SK-N-SH (cell line): Measurements from ENCODE around the gene SPRED1. TPM values are rescaled to one million over a fixed set of nuclear protein-coding genes. Genes with fewer than 3 reads are reported as not detected.

Experiments used
- CTCF ChIA-PET: fragments of 300-600, 350-600 bp; formaldehyde crosslinking; extraction: SDS; loops from one replicate; lab custom pipeline; 2021; lab: Yijun Ruan, JAX
- POLR2A ChIA-PET: fragments of 350-600 bp; sonication (Branson Sonifier 250); formaldehyde crosslinking; extraction: SDS; loops from one replicate; lab custom pipeline; 2020; ENCODE audit warnings: antibody characterized with exemption, inconsistent platforms; lab: Yijun Ruan, JAX
- DNase-seq: peaks from one replicate; pipeline ENCODE4 v3.0.0; 2012
- H2AFZ ChIP-seq: fragments of 200-600 bp; sonication (generic); 2 replicates; pipeline ENCODE4 v1.8.1; 2016; ENCODE audit warnings: antibody characterized with exemption, mild to moderate bottlenecking, low read depth
- H3F3A ChIP-seq: fragments of 200-600 bp; sonication (generic); replicated peaks from 2 replicates; pipeline ENCODE3; 2016; ENCODE audit warnings: antibody characterized with exemption, mild to moderate bottlenecking; ENCODE audit not compliant: insufficient read depth
- H3K27ac ChIP-seq, 2 experiments: fragments of 200-500 bp in 1 of 2; fragments of 200-600 bp in 1 of 2; sonication (Bioruptor generic) in 1 of 2; sonication (generic), shearing (Covaris generic) in 1 of 2; 2 replicates each; pipeline versions ENCODE4 v1.5.1 to v1.6.1; 2014 to 2016; ENCODE audit warnings: low read depth in 2 of 2, inconsistent platforms in 1 of 2, low read length in 1 of 2, mild to moderate bottlenecking in 1 of 2, mixed read lengths in 1 of 2
- H3K27me3 ChIP-seq: fragments of 200-600 bp; sonication (generic), shearing (Covaris generic); 2 replicates; pipeline ENCODE4 v1.6.1; 2016; ENCODE audit warnings: mixed run types; ENCODE audit not compliant: insufficient read depth
- H3K36me3 ChIP-seq, 2 experiments: fragments of 200-500 bp in 1 of 2; fragments of 200-600 bp in 1 of 2; sonication (Bioruptor generic) in 1 of 2; sonication (generic) in 1 of 2; replicated peaks in 1 of 2; 2 replicates each; pipeline versions ENCODE3 to v1.5.1; 2014 to 2016; ENCODE audit warnings: low read length in 1 of 2, mild to moderate bottlenecking in 1 of 2; ENCODE audit not compliant: insufficient read depth in 2 of 2, control insufficient read depth in 1 of 2
- H3K4me1 ChIP-seq, 2 experiments: fragments of 200-500 bp in 1 of 2; fragments of 200-600 bp in 1 of 2; sonication (Bioruptor generic) in 1 of 2; sonication (generic), shearing (Covaris generic) in 1 of 2; 2 replicates each; pipeline versions ENCODE4 v1.5.1 to v1.6.1; 2014 to 2016; ENCODE audit warnings: low read depth in 1 of 2, low read length in 1 of 2, mixed run types in 1 of 2; ENCODE audit not compliant: insufficient read depth in 2 of 2, control insufficient read depth in 1 of 2
- H3K4me2 ChIP-seq: fragments of 200-600 bp; sonication (generic), shearing (Covaris generic); 2 replicates; pipeline ENCODE4 v1.6.1; 2017; ENCODE audit warnings: mixed run types
- H3K4me3 ChIP-seq, 2 experiments: fragments of 200-500 bp in 1 of 2; fragments of 200-600 bp in 1 of 2; sonication (Bioruptor generic) in 1 of 2; sonication (generic), shearing (Covaris generic) in 1 of 2; 2 replicates each; pipeline versions ENCODE4 v1.5.1 to v1.8.1; 2014 to 2016; ENCODE audit warnings: low read depth in 2 of 2, inconsistent platforms in 1 of 2, low read length in 1 of 2, mild to moderate bottlenecking in 1 of 2, mixed read lengths in 1 of 2, moderate library complexity in 1 of 2
- H3K79me2 ChIP-seq: fragments of 200-600 bp; sonication (generic); 2 replicates; pipeline ENCODE4 v1.8.1; 2017; ENCODE audit warnings: mild to moderate bottlenecking; ENCODE audit not compliant: insufficient read depth
- H3K9ac ChIP-seq: fragments of 200-600 bp; sonication (generic); 2 replicates; pipeline ENCODE4 v1.6.1; 2017; ENCODE audit warnings: mixed run types
- H3K9me2 ChIP-seq: fragments of 200-600 bp; sonication (generic); 2 replicates; pipeline ENCODE4 v1.6.1; 2017; ENCODE audit warnings: mixed run types
- H3K9me3 ChIP-seq: fragments of 200-600 bp; sonication (generic); 2 replicates; pipeline ENCODE4 v1.6.1; 2017; ENCODE audit warnings: mixed run types, mild to moderate bottlenecking, moderate library complexity
- H4K20me1 ChIP-seq: fragments of 200-600 bp; sonication (generic); 2 replicates; pipeline ENCODE4 v1.6.1; 2017; ENCODE audit warnings: mild to moderate bottlenecking, mixed run types; ENCODE audit not compliant: insufficient read depth
- ELF1 ChIP-seq: IDR thresholded peaks from 2 replicates; pipeline ENCODE4 v1.4.0; 2012
- EZH2phosphoT487 ChIP-seq: fragments of 200-600 bp; sonication (generic); IDR thresholded peaks from 2 replicates; pipeline ENCODE4 v1.6.1; 2017; ENCODE audit warnings: low read depth, mixed run types, mild to moderate bottlenecking, antibody characterized with exemption, moderate library complexity, borderline replicate concordance
- GATA2 ChIP-seq: sonication (generic); formaldehyde crosslinking; IDR thresholded peaks from 2 replicates; pipeline ENCODE4 v1.5.0; 2020; ENCODE audit warnings: mild to moderate bottlenecking, missing genetic modification reagents
- JUND ChIP-seq: IDR thresholded peaks from 2 replicates; pipeline ENCODE4 v1.4.0; 2012
- MXI1 ChIP-seq: IDR thresholded peaks from 2 replicates; pipeline ENCODE4 v1.6.1; 2012; ENCODE audit warnings: mild to moderate bottlenecking, low read depth, low read length, improper control_type of control experiment
- NFIC ChIP-seq: IDR thresholded peaks from 2 replicates; pipeline ENCODE4 v1.4.0; 2012; ENCODE audit warnings: borderline replicate concordance
- NRF1 ChIP-seq: IDR thresholded peaks from 2 replicates; pipeline ENCODE4 v1.6.1; 2012; ENCODE audit warnings: low read depth, mild to moderate bottlenecking, low read length
- POLR2AphosphoS5 ChIP-seq: IDR thresholded peaks from 2 replicates; pipeline ENCODE4 v1.6.1; 2012; ENCODE audit warnings: low read depth, low read length
- RCOR1 ChIP-seq: fragments of 150-350 bp; IDR thresholded peaks from 2 replicates; pipeline ENCODE4 v1.6.1; 2017; ENCODE audit warnings: antibody characterized with exemption, low read length
- REST ChIP-seq: IDR thresholded peaks from 2 replicates; pipeline ENCODE4 v1.6.1; 2012; ENCODE audit warnings: mild to moderate bottlenecking, low read depth, low read length, moderate library complexity
- TAF1 ChIP-seq: IDR thresholded peaks from 2 replicates; pipeline ENCODE4 v1.6.1; 2012; ENCODE audit warnings: low read depth, mild to moderate bottlenecking, low read length, moderate library complexity, borderline replicate concordance
- TCF12 ChIP-seq: IDR thresholded peaks from 2 replicates; pipeline ENCODE4 v1.4.0; 2012
- USF1 ChIP-seq: IDR thresholded peaks from 2 replicates; pipeline ENCODE4 v1.4.0; 2012; ENCODE audit warnings: low read depth, borderline replicate concordance
- USF2 ChIP-seq: fragments of 150-350 bp; IDR thresholded peaks from 2 replicates; pipeline ENCODE4 v1.6.1; 2017; ENCODE audit warnings: antibody characterized with exemption, low read length, low read depth, borderline replicate concordance
- WGBS: methylation state at CpG from one replicate; pipeline ENCODE4 v1.1.6; 2017; ENCODE audit warnings: low lambda C conversion rate; 5-methylcytosine and 5-hydroxymethylcytosine counted together
- polyA plus RNA-seq, 3 experiments: library from polyadenylated mRNA; depleted of rRNA; stranded (reverse); fragments of >200 nt; gene quantifications; 2 replicates each; pipeline ENCODE4 v1.2.3, GENCODE V29; 2012

Gene SPRED1
- polyA plus RNA-seq, 1 of the 3 experiments (the other 2 are of a cell fraction) = 4.4 TPM

GRCh38 chr15:38217788-38218609, 34.6 kb upstream of the SPRED1 start (continued):
- no peak for TF ChIP-seq POLR2AphosphoS5
- no peak for TF ChIP-seq USF2

- no peak for DNase-seq
- Histone ChIP-seq H2AFZ (no peak overlapping the region), H3K27ac (no peak overlapping the region), H3K36me3 (no peaks in the 10 kb centered on the region), H3K4me1 (peaks cover 0 to 4% of the 10 kb centered on the region in 2 experiments; a peak in 2 of 4 replicates), H3K9me3 (no peaks in the 10 kb centered on the region), H4K20me1 (no peaks in the 10 kb centered on the region), H3K79me2 (no peaks in the 10 kb centered on the region), H3K9ac (no peak overlapping the region), H3K9me2 (no peaks in the 10 kb centered on the region), H3F3A (no peaks in the 10 kb centered on the region), H3K4me2 (no peak overlapping the region), H3K4me3 (no peak overlapping the region), H3K27me3 (no peaks in the 10 kb centered on the region)
- 60% methylated on average over 3 of the region's 3 CpGs for WGBS
- POLR2A ChIA-PET = no interaction called here
- CTCF ChIA-PET = interaction anchor here (1.5 kb wide), 1 partner anchor 9 kb away, joined by 3 read pairs; no protein-coding TSS in a partner anchor
- TF ChIP-seq USF2 = no peak
- no peak for TF ChIP-seq ELF1
- no peak for TF ChIP-seq MXI1
- TF ChIP-seq EZH2phosphoT487 = no peak
- TF ChIP-seq RCOR1 = no peak
- TF ChIP-seq GATA2 (CRISPR knock-in tag) = no peak
- no peak for TF ChIP-seq TCF12
- TF ChIP-seq REST = no peak
- TF ChIP-seq NFIC = no peak
- TF ChIP-seq TAF1 = no peak
- TF ChIP-seq USF1 = no peak
- TF ChIP-seq NRF1 = no peak
- no peak for TF ChIP-seq JUND
These were observed 31.9 kb upstream of the SPRED1 start for GRCh38 chr15:38220606-38221273.
